Keratinocyte (primary cell): ENCODE results near the gene TMEM242. TPM values are rescaled to one million over a fixed set of nuclear protein-coding genes. Genes with fewer than 3 reads are reported as not detected.

ENCODE experiments used
- DNase-seq: peaks from one replicate; pipeline ENCODE4 v3.0.0-alpha.2; 2011; ENCODE audit warnings: low read depth, missing footprints, low spot score
- FAIRE-seq: peaks from 2 replicates; lab custom pipeline; 2011; peaks lifted over from hg19 to GRCh38; lab: Jason Lieb, UNC
- H2AFZ ChIP-seq: 2 replicates; pipeline ENCODE4 v1.6.0; 2012; ENCODE audit warnings: low read length, control low read depth, inconsistent platforms; ENCODE audit not compliant: control insufficient read depth
- H3K27ac ChIP-seq: 2 replicates; pipeline ENCODE4 v1.5.1; 2011; ENCODE audit warnings: low read length; ENCODE audit not compliant: control insufficient read depth, insufficient read depth
- H3K27me3 ChIP-seq: 3 replicates; pipeline ENCODE4 v1.6.0; 2011; ENCODE audit warnings: low read length; ENCODE audit not compliant: control insufficient read depth, insufficient read depth; ENCODE audit errors: extremely low read depth
- H3K36me3 ChIP-seq, 2 experiments: 2 replicates in 1 of 2; 3 replicates in 1 of 2; pipeline ENCODE4 v1.5.1; 2011; ENCODE audit warnings: low read length in 2 of 2, mild to moderate bottlenecking in 1 of 2; ENCODE audit not compliant: control insufficient read depth in 2 of 2, insufficient read depth in 2 of 2; ENCODE audit errors: extremely low read depth in 1 of 2
- H3K4me1 ChIP-seq: 3 replicates; pipeline ENCODE4 v1.5.1; 2011; ENCODE audit warnings: low read length; ENCODE audit not compliant: control insufficient read depth, insufficient read depth; ENCODE audit errors: extremely low read depth
- H3K4me2 ChIP-seq: 3 replicates; pipeline ENCODE4 v1.6.0; 2011; ENCODE audit warnings: low read depth, low read length; ENCODE audit not compliant: control insufficient read depth, insufficient read depth; ENCODE audit errors: extremely low read depth
- H3K4me3 ChIP-seq, 3 experiments: fragments of 200-600 bp in 1 of 3; sonication (generic) in 1 of 3; 2 replicates in 2 of 3; 3 replicates in 1 of 3; pipeline ENCODE4 v1.5.1; 2011 to 2016; ENCODE audit warnings: low read length in 3 of 3, mild to moderate bottlenecking in 3 of 3, control low read depth in 2 of 3, inconsistent platforms in 1 of 3, low read depth in 1 of 3, mixed read lengths in 1 of 3, mixed run types in 1 of 3, moderate library complexity in 1 of 3; ENCODE audit not compliant: control insufficient read depth in 2 of 3, insufficient read depth in 2 of 3; ENCODE audit errors: extremely low read depth in 1 of 3
- H3K79me2 ChIP-seq: 2 replicates; pipeline ENCODE4 v1.6.0; 2012; ENCODE audit warnings: low read length; ENCODE audit not compliant: control insufficient read depth, insufficient read depth
- H3K9ac ChIP-seq: 3 replicates; pipeline ENCODE4 v1.6.0; 2011; ENCODE audit warnings: low read length; ENCODE audit not compliant: control insufficient read depth, insufficient read depth; ENCODE audit errors: extremely low read depth
- H3K9me1 ChIP-seq: 3 replicates; pipeline ENCODE4 v1.6.0; 2011; ENCODE audit warnings: low read length; ENCODE audit not compliant: control insufficient read depth, insufficient read depth; ENCODE audit errors: extremely low read depth
- H3K9me3 ChIP-seq: 2 replicates; pipeline ENCODE4 v1.5.1; 2012; ENCODE audit warnings: low read depth, low read length; ENCODE audit not compliant: control insufficient read depth
- H4K20me1 ChIP-seq: 3 replicates; pipeline ENCODE4 v1.6.0; 2011; ENCODE audit warnings: low read length; ENCODE audit not compliant: control insufficient read depth, insufficient read depth; ENCODE audit errors: extremely low read depth
- EZH2 ChIP-seq: IDR thresholded peaks from one replicate; pipeline ENCODE4 v1.6.1; 2012; ENCODE audit warnings: inconsistent platforms, mild to moderate bottlenecking, low read length, moderate library complexity
- dilution Hi-C: fragments of 300-500 bp; cut with MboI; formaldehyde crosslinking; loops from one replicate; pipeline ENCODE4 v1.7.0; 2020; ENCODE audit warnings: low sequenced_read_pairs; ENCODE audit not compliant: extremely low pct_ligation_motif_present
- polyA plus RNA-seq, 5 experiments: library from polyadenylated mRNA; depleted of rRNA in 3 of 5; stranded (reverse) in 3 of 5; stranded (forward) in 1 of 5; unstranded in 1 of 5; fragments of >200 nt; gene quantifications; 1 replicate in 1 of 5; 2 replicates in 3 of 5; 3 replicates in 1 of 5; pipeline versions ENCODE4 v1.2.1 to v1.2.3, GENCODE V29; 2011 to 2012; ENCODE audit warnings: missing spikeins in 2 of 5, low read depth in 1 of 5, low replicate concordance in 1 of 5
- TF ChIP-seq, protein P1 (sequence below), 3 experiments: IDR thresholded peaks in 1 of 3; conservative IDR thresholded peaks in 1 of 3; optimal IDR thresholded peaks in 1 of 3; 2 replicates in 2 of 3; 3 replicates in 1 of 3; pipeline versions ENCODE3 to v1.5.1; 2011; ENCODE audit warnings: low read length in 3 of 3, mild to moderate bottlenecking in 3 of 3, moderate library complexity in 2 of 3, control low read depth in 1 of 3, inconsistent platforms in 1 of 3; ENCODE audit not compliant: insufficient read depth in 2 of 3; ENCODE audit errors: extremely low read depth in 1 of 3

Gene TMEM242
- polyA plus RNA-seq, 1 donor (not counting 4 experiments of a cell fraction or from before 2014, with no cell fraction given), result 11.0 TPM

DNA sequence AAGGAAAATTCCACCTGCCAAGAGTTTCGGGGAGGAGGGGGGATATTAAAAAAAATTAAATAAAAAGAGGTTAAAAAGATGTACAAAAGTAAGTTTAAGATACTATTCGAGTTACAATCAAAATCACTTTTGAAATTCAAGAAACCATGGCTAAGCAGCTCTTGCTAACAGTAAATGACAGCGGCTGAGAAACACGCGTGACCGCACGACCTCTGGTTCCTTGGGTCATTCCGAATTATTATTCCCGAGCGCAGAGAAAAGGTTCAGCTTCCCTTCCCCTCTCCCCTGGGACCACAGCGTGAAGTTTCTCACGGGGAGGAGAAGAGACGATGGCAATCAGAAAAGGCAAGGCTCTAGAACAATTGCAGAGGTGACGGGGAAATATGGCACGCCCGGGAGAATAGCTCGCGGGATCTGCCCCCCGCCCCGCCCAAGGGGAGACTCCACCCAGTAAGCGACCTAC, 496 bp downstream of the TMEM242 start:
- no peaks in the 10 kb centered on the region for H4K20me1 ChIP-seq
- dilution Hi-C loops, result no loop called here
- H3K9ac ChIP-seq, result peak overlapping the region; percentile 92
- no peaks in the 10 kb centered on the region for H3K27me3 ChIP-seq
- no peak for DNase-seq
- H3K79me2 ChIP-seq, result peaks cover 7% of the 10 kb centered on the region
- no peaks in the 10 kb centered on the region for H3K9me3 ChIP-seq
- peak overlapping the region; percentile 67 to 80 (median 77) for H3K4me3 ChIP-seq
- H3K36me3 ChIP-seq, result peaks cover 3 to 5% of the 10 kb centered on the region in 2 experiments
- H3K4me1 ChIP-seq, result peaks cover 29% of the 10 kb centered on the region
- TF ChIP-seq, protein P1, sequence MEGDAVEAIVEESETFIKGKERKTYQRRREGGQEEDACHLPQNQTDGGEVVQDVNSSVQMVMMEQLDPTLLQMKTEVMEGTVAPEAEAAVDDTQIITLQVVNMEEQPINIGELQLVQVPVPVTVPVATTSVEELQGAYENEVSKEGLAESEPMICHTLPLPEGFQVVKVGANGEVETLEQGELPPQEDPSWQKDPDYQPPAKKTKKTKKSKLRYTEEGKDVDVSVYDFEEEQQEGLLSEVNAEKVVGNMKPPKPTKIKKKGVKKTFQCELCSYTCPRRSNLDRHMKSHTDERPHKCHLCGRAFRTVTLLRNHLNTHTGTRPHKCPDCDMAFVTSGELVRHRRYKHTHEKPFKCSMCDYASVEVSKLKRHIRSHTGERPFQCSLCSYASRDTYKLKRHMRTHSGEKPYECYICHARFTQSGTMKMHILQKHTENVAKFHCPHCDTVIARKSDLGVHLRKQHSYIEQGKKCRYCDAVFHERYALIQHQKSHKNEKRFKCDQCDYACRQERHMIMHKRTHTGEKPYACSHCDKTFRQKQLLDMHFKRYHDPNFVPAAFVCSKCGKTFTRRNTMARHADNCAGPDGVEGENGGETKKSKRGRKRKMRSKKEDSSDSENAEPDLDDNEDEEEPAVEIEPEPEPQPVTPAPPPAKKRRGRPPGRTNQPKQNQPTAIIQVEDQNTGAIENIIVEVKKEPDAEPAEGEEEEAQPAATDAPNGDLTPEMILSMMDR (optimal IDR thresholded peaks at IDR 0.05 in 1 of 3, IDR thresholded peaks at IDR 0.05 in 1 of 3, conservative IDR thresholded peaks at IDR 0.05 in 1 of 3; ENCODE audit: extremely low read depth in 1 of 3, insufficient read depth in 2 of 3, low read length in 3 of 3), result no peak
- TF ChIP-seq EZH2, result no peak
- no peaks in the 10 kb centered on the region for H3K9me1 ChIP-seq
- H3K27ac ChIP-seq, result peak overlapping the region; percentile 76
- FAIRE-seq, result no peak
- peak overlapping the region; percentile 59 for H3K4me2 ChIP-seq
- H2AFZ ChIP-seq, result peak overlapping the region; percentile 28

- peaks cover 24% of the 10 kb centered on the region for H3K4me1 ChIP-seq
- peak overlapping the region; percentile 11 for H3K4me2 ChIP-seq
- FAIRE-seq (no peak), DNase-seq (peak; percentile 56)
- H2AFZ ChIP-seq, result no peak overlapping the region
- dilution Hi-C loops, result no loop called here
- no peak for TF ChIP-seq EZH2
- TF ChIP-seq, protein P1 (optimal IDR thresholded peaks at IDR 0.05 in 1 of 3, IDR thresholded peaks at IDR 0.05 in 1 of 3, conservative IDR thresholded peaks at IDR 0.05 in 1 of 3; ENCODE audit: extremely low read depth in 1 of 3, insufficient read depth in 2 of 3, low read length in 3 of 3), result no peak
- H3K36me3 ChIP-seq, result peaks cover 20 to 34% of the 10 kb centered on the region in 2 experiments
- no peaks in the 10 kb centered on the region for H3K27me3 ChIP-seq
- no peaks in the 10 kb centered on the region for H4K20me1 ChIP-seq
- peaks cover 6% of the 10 kb centered on the region for H3K79me2 ChIP-seq
- no peak overlapping the region for H3K4me3 ChIP-seq
- no peaks in the 10 kb centered on the region for H3K9me3 ChIP-seq
- no peaks in the 10 kb centered on the region for H3K9me1 ChIP-seq
- H3K9ac ChIP-seq, result no peak overlapping the region
- H3K27ac ChIP-seq, result peak overlapping the region; percentile 64
These were observed 6.2 kb downstream of the TMEM242 start for GRCh38 chr6:157316871-157317814.
